Keratinocyte (primary cell): ENCODE measurements around the gene TARBP1. TPM values are rescaled to one million over a fixed set of nuclear protein-coding genes. Genes with fewer than 3 reads are reported as not detected.
"Not testable (repeated sequence)": the region's sequence is repeated elsewhere in the genome, so short reads cannot be mapped to it uniquely, and the experiment has no call there.

Experiments
- DNase-seq: peaks from one replicate; pipeline ENCODE4 v3.0.0-alpha.2; 2011; ENCODE audit warnings: low read depth, missing footprints, low spot score
- FAIRE-seq: peaks from 2 replicates; lab custom pipeline; 2011; peaks lifted over from hg19 to GRCh38; lab: Jason Lieb, UNC
- H2AFZ ChIP-seq: 2 replicates; pipeline ENCODE4 v1.6.0; 2012; ENCODE audit warnings: low read length, control low read depth, inconsistent platforms; ENCODE audit not compliant: control insufficient read depth
- H3K27ac ChIP-seq: 2 replicates; pipeline ENCODE4 v1.5.1; 2011; ENCODE audit warnings: low read length; ENCODE audit not compliant: control insufficient read depth, insufficient read depth
- H3K27me3 ChIP-seq: 3 replicates; pipeline ENCODE4 v1.6.0; 2011; ENCODE audit warnings: low read length; ENCODE audit not compliant: control insufficient read depth, insufficient read depth; ENCODE audit errors: extremely low read depth
- H3K36me3 ChIP-seq, 2 experiments: 2 replicates in 1 of 2; 3 replicates in 1 of 2; pipeline ENCODE4 v1.5.1; 2011; ENCODE audit warnings: low read length in 2 of 2, mild to moderate bottlenecking in 1 of 2; ENCODE audit not compliant: control insufficient read depth in 2 of 2, insufficient read depth in 2 of 2; ENCODE audit errors: extremely low read depth in 1 of 2
- H3K4me1 ChIP-seq: 3 replicates; pipeline ENCODE4 v1.5.1; 2011; ENCODE audit warnings: low read length; ENCODE audit not compliant: control insufficient read depth, insufficient read depth; ENCODE audit errors: extremely low read depth
- H3K4me2 ChIP-seq: 3 replicates; pipeline ENCODE4 v1.6.0; 2011; ENCODE audit warnings: low read depth, low read length; ENCODE audit not compliant: control insufficient read depth, insufficient read depth; ENCODE audit errors: extremely low read depth
- H3K4me3 ChIP-seq, 3 experiments: fragments of 200-600 bp in 1 of 3; sonication (generic) in 1 of 3; 2 replicates in 2 of 3; 3 replicates in 1 of 3; pipeline ENCODE4 v1.5.1; 2011 to 2016; ENCODE audit warnings: low read length in 3 of 3, mild to moderate bottlenecking in 3 of 3, control low read depth in 2 of 3, inconsistent platforms in 1 of 3, low read depth in 1 of 3, mixed read lengths in 1 of 3, mixed run types in 1 of 3, moderate library complexity in 1 of 3; ENCODE audit not compliant: control insufficient read depth in 2 of 3, insufficient read depth in 2 of 3; ENCODE audit errors: extremely low read depth in 1 of 3
- H3K79me2 ChIP-seq: 2 replicates; pipeline ENCODE4 v1.6.0; 2012; ENCODE audit warnings: low read length; ENCODE audit not compliant: control insufficient read depth, insufficient read depth
- H3K9ac ChIP-seq: 3 replicates; pipeline ENCODE4 v1.6.0; 2011; ENCODE audit warnings: low read length; ENCODE audit not compliant: control insufficient read depth, insufficient read depth; ENCODE audit errors: extremely low read depth
- H3K9me1 ChIP-seq: 3 replicates; pipeline ENCODE4 v1.6.0; 2011; ENCODE audit warnings: low read length; ENCODE audit not compliant: control insufficient read depth, insufficient read depth; ENCODE audit errors: extremely low read depth
- H3K9me3 ChIP-seq: 2 replicates; pipeline ENCODE4 v1.5.1; 2012; ENCODE audit warnings: low read depth, low read length; ENCODE audit not compliant: control insufficient read depth
- H4K20me1 ChIP-seq: 3 replicates; pipeline ENCODE4 v1.6.0; 2011; ENCODE audit warnings: low read length; ENCODE audit not compliant: control insufficient read depth, insufficient read depth; ENCODE audit errors: extremely low read depth
- CTCF ChIP-seq, 3 experiments: IDR thresholded peaks in 1 of 3; conservative IDR thresholded peaks in 1 of 3; optimal IDR thresholded peaks in 1 of 3; 2 replicates in 2 of 3; 3 replicates in 1 of 3; pipeline versions ENCODE3 to v1.5.1; 2011; ENCODE audit warnings: low read length in 3 of 3, mild to moderate bottlenecking in 3 of 3, moderate library complexity in 2 of 3, control low read depth in 1 of 3, inconsistent platforms in 1 of 3; ENCODE audit not compliant: insufficient read depth in 2 of 3; ENCODE audit errors: extremely low read depth in 1 of 3
- EZH2 ChIP-seq: IDR thresholded peaks from one replicate; pipeline ENCODE4 v1.6.1; 2012; ENCODE audit warnings: inconsistent platforms, mild to moderate bottlenecking, low read length, moderate library complexity
- dilution Hi-C: fragments of 300-500 bp; cut with MboI; formaldehyde crosslinking; loops from one replicate; pipeline ENCODE4 v1.7.0; 2020; ENCODE audit warnings: low sequenced_read_pairs; ENCODE audit not compliant: extremely low pct_ligation_motif_present
- polyA plus RNA-seq, 5 experiments: library from polyadenylated mRNA; depleted of rRNA in 3 of 5; stranded (reverse) in 3 of 5; stranded (forward) in 1 of 5; unstranded in 1 of 5; fragments of >200 nt; gene quantifications; 1 replicate in 1 of 5; 2 replicates in 3 of 5; 3 replicates in 1 of 5; pipeline versions ENCODE4 v1.2.1 to v1.2.3, GENCODE V29; 2011 to 2012; ENCODE audit warnings: missing spikeins in 2 of 5, low read depth in 1 of 5, low replicate concordance in 1 of 5

Gene TARBP1
- polyA plus RNA-seq, 1 donor (not counting 4 experiments of a cell fraction or from before 2014, with no cell fraction given) = 28.7 TPM

GRCh38 chr1:234518876-234519275 is 39.9 kb upstream of the TARBP1 start:
- Histone ChIP-seq H3K4me2 (no peak overlapping the region), H3K27me3 (no peaks in the 10 kb centered on the region), H3K4me1 (peaks cover 27% of the 10 kb centered on the region), H3K9ac (no peak overlapping the region), H3K27ac (no peak overlapping the region), H2AFZ (no peak overlapping the region), H3K9me1 (no peaks in the 10 kb centered on the region), H4K20me1 (no peaks in the 10 kb centered on the region), H3K9me3 (no peaks in the 10 kb centered on the region), H3K4me3 (no peak overlapping the region), H3K79me2 (no peaks in the 10 kb centered on the region), H3K36me3 (no peaks in the 10 kb centered on the region)
- DNase-seq (no peak), FAIRE-seq (no peak)
- TF ChIP-seq EZH2 (no peak), CTCF (optimal IDR thresholded peaks at IDR 0.05 in 1 of 3, IDR thresholded peaks at IDR 0.05 in 1 of 3, conservative IDR thresholded peaks at IDR 0.05 in 1 of 3; ENCODE audit: extremely low read depth in 1 of 3, insufficient read depth in 2 of 3, low read length in 3 of 3) (no peak)
- dilution Hi-C loops = no loop called here

GRCh38 chr1:234518086-234518485 is 39.1 kb upstream of the TARBP1 start:
- H3K27me3 ChIP-seq, H3K9ac ChIP-seq, FAIRE-seq, H3K4me2 ChIP-seq, H3K36me3 ChIP-seq, H2AFZ ChIP-seq, H3K9me3 ChIP-seq, H3K79me2 ChIP-seq, H3K27ac ChIP-seq, H3K4me3 ChIP-seq, H4K20me1 ChIP-seq, H3K9me1 ChIP-seq, dilution Hi-C loops, DNase-seq: not testable (repeated sequence)
- H3K4me1 ChIP-seq = peaks cover 21% of the 10 kb centered on the region

GRCh38 chr1:234517110-234517802 is 38.3 kb upstream of the TARBP1 start:
- Histone ChIP-seq H3K79me2 (no peaks in the 10 kb centered on the region), H3K4me1 (peaks cover 17% of the 10 kb centered on the region), H4K20me1 (no peaks in the 10 kb centered on the region), H3K4me3 (no peak overlapping the region), H3K36me3 (no peaks in the 10 kb centered on the region), H3K27ac (no peak overlapping the region), H2AFZ (no peak overlapping the region), H3K9me1 (no peaks in the 10 kb centered on the region), H3K4me2 (no peak overlapping the region), H3K27me3 (no peaks in the 10 kb centered on the region), H3K9me3 (no peaks in the 10 kb centered on the region), H3K9ac (no peak overlapping the region)
- dilution Hi-C loops = no loop called here
- DNase-seq (no peak), FAIRE-seq (no peak)
- no peak for TF ChIP-seq EZH2
- no peak for TF ChIP-seq CTCF (optimal IDR thresholded peaks at IDR 0.05 in 1 of 3, IDR thresholded peaks at IDR 0.05 in 1 of 3, conservative IDR thresholded peaks at IDR 0.05 in 1 of 3; ENCODE audit: extremely low read depth in 1 of 3, insufficient read depth in 2 of 3, low read length in 3 of 3)
